IMR-90 (cell line): ENCODE data around the gene SLC22A6. TPM values are rescaled to one million over a fixed set of nuclear protein-coding genes. Genes with fewer than 3 reads are reported as not detected.
A peak's percentile ranks its signal among the peaks of the same experiment; 100 is the strongest.

Experiments used
- ATAC-seq: fragments of 200-7000 bp; cut with Tn5 transposase; 2 replicates; pipeline ENCODE4 v1.9.1; 2020; ENCODE audit warnings: low read depth, mild to moderate bottlenecking, moderate library complexity
- BruUV-seq: library from RNA; stranded (reverse); fragments of 400-500 nt; replicated peaks from 2 replicates; lab custom pipeline; 2021; lab: Mats Ljungman, UMichigan
- CTCF ChIA-PET: fragments of 300-600 bp; formaldehyde crosslinking; extraction: SDS; loops from one replicate; lab custom pipeline; 2021; ENCODE audit warnings: antibody characterized with exemption; lab: Yijun Ruan, JAX
- POLR2A ChIA-PET: fragments of 300-600 bp; sonication (Branson Sonifier 250); formaldehyde crosslinking; loops from one replicate; lab custom pipeline; 2022; ENCODE audit warnings: antibody characterized with exemption; ENCODE audit not compliant: unreplicated experiment; lab: Charles Lee
- DNase-seq: peaks from one replicate; pipeline ENCODE4 v3.0.0; 2013
- H2AFZ ChIP-seq: replicated peaks from 2 replicates; pipeline ENCODE3; 2013; ENCODE audit warnings: low read length, mild to moderate bottlenecking; ENCODE audit not compliant: poor library complexity
- H2AK5ac ChIP-seq: 2 replicates; pipeline ENCODE4 v1.6.1; 2013; ENCODE audit warnings: low read depth, low read length, inconsistent platforms
- H2AK9ac ChIP-seq: replicated peaks from 2 replicates; pipeline ENCODE3; 2013; ENCODE audit warnings: mild to moderate bottlenecking, low read depth, low read length, moderate library complexity; ENCODE audit not compliant: poor library complexity
- H2BK120ac ChIP-seq: 2 replicates; pipeline ENCODE4 v1.6.1; 2013; ENCODE audit warnings: low read depth, low read length, inconsistent platforms
- H2BK15ac ChIP-seq: 3 replicates; pipeline ENCODE4 v1.6.1; 2013; ENCODE audit warnings: low read depth, low read length, inconsistent platforms
- H2BK20ac ChIP-seq: 2 replicates; pipeline ENCODE4 v1.6.1; 2013; ENCODE audit warnings: low read depth, mild to moderate bottlenecking, inconsistent platforms, low read length, moderate library complexity
- H2BK5ac ChIP-seq: 2 replicates; pipeline ENCODE4 v1.6.1; 2013; ENCODE audit warnings: mild to moderate bottlenecking, low read depth, low read length, inconsistent platforms; ENCODE audit not compliant: poor library complexity, severe bottlenecking
- H3K14ac ChIP-seq: replicated peaks from 2 replicates; pipeline ENCODE4 v1.6.1; 2013; ENCODE audit warnings: low read depth, low read length, inconsistent platforms
- H3K18ac ChIP-seq: 2 replicates; pipeline ENCODE4 v1.6.1; 2013; ENCODE audit warnings: low read depth, low read length, control low read depth
- H3K23ac ChIP-seq: 2 replicates; pipeline ENCODE4 v1.6.1; 2013; ENCODE audit warnings: low read depth, low read length, inconsistent platforms
- H3K27ac ChIP-seq: 2 replicates; pipeline ENCODE4 v1.5.1; 2013; ENCODE audit warnings: mild to moderate bottlenecking, control low read depth, low read length; ENCODE audit not compliant: insufficient read depth
- H3K27me3 ChIP-seq: 2 replicates; pipeline ENCODE4 v1.6.1; 2013; ENCODE audit warnings: low read length; ENCODE audit not compliant: control insufficient read depth, insufficient read depth
- H3K36me3 ChIP-seq: 2 replicates; pipeline ENCODE4 v1.6.1; 2013; ENCODE audit warnings: low read length, mixed read lengths; ENCODE audit not compliant: control insufficient read depth, insufficient read depth
- H3K4ac ChIP-seq: 2 replicates; pipeline ENCODE4 v1.6.1; 2013; ENCODE audit warnings: low read depth, low read length, inconsistent platforms
- H3K4me1 ChIP-seq: 2 replicates; pipeline ENCODE4 v1.6.1; 2013; ENCODE audit warnings: low read length, mixed read lengths; ENCODE audit not compliant: control insufficient read depth, insufficient read depth
- H3K4me2 ChIP-seq: 2 replicates; pipeline ENCODE4 v1.6.1; 2013; ENCODE audit warnings: low read depth, mild to moderate bottlenecking, control low read depth, low read length, moderate library complexity
- H3K4me3 ChIP-seq: 2 replicates; pipeline ENCODE4 v1.5.1; 2013; ENCODE audit warnings: low read depth, mild to moderate bottlenecking, control low read depth, low read length, moderate library complexity; ENCODE audit not compliant: insufficient read depth
- H3K56ac ChIP-seq: 2 replicates; pipeline ENCODE4 v1.6.1; 2013; ENCODE audit warnings: low read length, inconsistent platforms; ENCODE audit not compliant: insufficient read depth; ENCODE audit errors: extremely low read depth
- H3K79me1 ChIP-seq, 2 experiments: 2 replicates each; pipeline ENCODE4 v1.6.1; 2013; ENCODE audit warnings: low read length in 2 of 2, inconsistent platforms in 1 of 2, low read depth in 1 of 2
- H3K9ac ChIP-seq: 2 replicates; pipeline ENCODE4 v1.6.1; 2013; ENCODE audit warnings: low read depth, low read length, control low read depth
- H3K9me1 ChIP-seq: 2 replicates; pipeline ENCODE4 v1.6.1; 2013; ENCODE audit warnings: low read length, inconsistent platforms; ENCODE audit not compliant: insufficient read depth
- H3K9me3 ChIP-seq: 2 replicates; pipeline ENCODE4 v1.6.1; 2013; ENCODE audit warnings: low read length; ENCODE audit not compliant: control insufficient read depth, insufficient read depth
- H4K20me1 ChIP-seq: 2 replicates; pipeline ENCODE4 v1.6.1; 2013; ENCODE audit warnings: low read length, inconsistent platforms; ENCODE audit not compliant: insufficient read depth
- H4K5ac ChIP-seq: 2 replicates; pipeline ENCODE4 v1.6.1; 2013; ENCODE audit warnings: mild to moderate bottlenecking, low read depth, low read length, control low read depth
- H4K8ac ChIP-seq, 2 experiments: 2 replicates each; pipeline ENCODE4 v1.6.1; 2013; ENCODE audit warnings: low read depth in 2 of 2, low read length in 2 of 2, control low read depth in 1 of 2, inconsistent platforms in 1 of 2
- H4K91ac ChIP-seq: 2 replicates; pipeline ENCODE4 v1.6.1; 2013; ENCODE audit warnings: low read depth, low read length, inconsistent platforms; ENCODE audit not compliant: insufficient read depth
- MXI1 ChIP-seq: IDR thresholded peaks from 2 replicates; pipeline ENCODE4 v1.6.1; 2012; ENCODE audit warnings: low read depth, mild to moderate bottlenecking, low read length, moderate library complexity, borderline replicate concordance
- RAD21 ChIP-seq: IDR thresholded peaks from 2 replicates; pipeline ENCODE4 v1.6.1; 2012; ENCODE audit warnings: low read length, improper control_type of control experiment
- RCOR1 ChIP-seq: IDR thresholded peaks from 2 replicates; pipeline ENCODE4 v1.6.1; 2012; ENCODE audit warnings: mild to moderate bottlenecking, low read length, improper control_type of control experiment; ENCODE audit not compliant: insufficient replicate concordance
- WGBS, 2 experiments: methylation state at CpG; one replicate each; pipeline versions ENCODE4 v1.1.5 to v1.1.7; 2013; ENCODE audit warnings: missing lambda C conversion rate in 2 of 2; ENCODE audit not compliant: insufficient read length in 1 of 2; ENCODE audit errors: extremely low coverage in 2 of 2; 5-methylcytosine and 5-hydroxymethylcytosine counted together
- dilution Hi-C: fragments of 300-500 bp; cut with HindIII; formaldehyde crosslinking; loops from one replicate; pipeline ENCODE4 v1.14.3; 2018; ENCODE audit warnings: low sequenced_read_pairs; ENCODE audit not compliant: unreplicated experiment
- in situ Hi-C: fragments of 300-500 bp; cut with MboI; formaldehyde crosslinking; loops from 3 replicates; pipeline ENCODE4 v1.14.3; 2019; ENCODE audit warnings: low sequenced_read_pairs, inconsistent platforms, mixed read lengths
- intact Hi-C: fragments of 100-400 bp; cut with micrococcal nuclease; formaldehyde crosslinking; loops from 2 replicates; pipeline ENCODE4 v1.10.0; 2022
- polyA plus RNA-seq, 3 experiments: library from polyadenylated mRNA; depleted of rRNA; stranded (reverse); fragments of >200 nt; gene quantifications; 2 replicates each; pipeline ENCODE4 v1.2.3, GENCODE V29; 2012; ENCODE audit warnings: low replicate concordance in 1 of 3
- total RNA-seq: library from RNA; depleted of rRNA; stranded (reverse); fragments of >200 nt; gene quantifications from 2 replicates; pipeline ENCODE4 v1.2.3, GENCODE V29; 2012

Gene SLC22A6
- total and polyA plus RNA-seq, 2 of the 4 experiments (the other 2 are of a cell fraction) = not detected

DNA sequence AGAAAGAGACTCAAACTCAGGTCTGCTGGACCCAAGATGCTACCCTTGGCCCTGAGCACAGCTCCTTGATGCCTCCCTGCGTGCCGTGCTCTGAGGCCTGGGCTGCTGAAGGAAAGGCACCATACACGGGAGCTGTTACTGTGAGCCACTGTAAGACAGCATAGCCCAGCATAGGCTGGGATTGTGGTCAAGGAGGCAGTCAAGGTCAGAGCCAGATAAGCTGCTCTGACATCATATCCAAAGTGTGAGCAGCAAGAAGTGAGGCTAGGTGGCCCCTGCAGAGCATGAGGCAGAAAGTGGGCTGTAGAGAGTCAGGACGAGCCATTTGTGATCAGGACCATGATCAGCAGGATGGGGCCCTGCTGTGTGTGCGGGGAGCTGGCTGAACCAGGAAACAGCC is 23.2 kb upstream of the SLC22A6 start:
- Histone ChIP-seq H3K4me3 (no peak overlapping the region), H2BK15ac (no peak overlapping the region), H2AK9ac (no peak overlapping the region), H3K4me2 (no peak overlapping the region), H2BK20ac (no peak overlapping the region), H2BK120ac (no peak overlapping the region), H3K18ac (no peak overlapping the region), H4K8ac (no peak overlapping the region), H4K91ac (no peak overlapping the region), H3K14ac (no peak overlapping the region), H3K56ac (no peak overlapping the region), H3K23ac (no peak overlapping the region), H3K27ac (no peak overlapping the region), H2AFZ (peak overlapping the region; percentile 21), H3K4me1 (no peaks in the 10 kb centered on the region), H4K5ac (no peak overlapping the region), H3K9me1 (no peaks in the 10 kb centered on the region), H3K36me3 (no peaks in the 10 kb centered on the region), H2AK5ac (no peak overlapping the region), H3K27me3 (peaks cover 18% of the 10 kb centered on the region), H3K9me3 (no peaks in the 10 kb centered on the region), H3K4ac (no peak overlapping the region), H3K9ac (no peak overlapping the region), H2BK5ac (no peak overlapping the region), H3K79me1 (no peaks in the 10 kb centered on the region), H4K20me1 (no peaks in the 10 kb centered on the region)
- in situ Hi-C loops = no loop called here
- no TSS peak for BruUV-seq
- ChIA-PET POLR2A (no interaction called here), CTCF (interaction anchor here (1.0 to 1.2 kb wide), 2 partner anchors 16 to 105 kb away, joined by 4 read pairs; no protein-coding TSS in a partner anchor)
- no peak for ATAC-seq
- 47% methylated on average over 4 of the region's 5 CpGs; no CpG with 5 or more reads in 1 of the 2 experiments for WGBS, 2 experiments
- no peak for TF ChIP-seq MXI1
- TF ChIP-seq RAD21 = no peak
- no peak for TF ChIP-seq RCOR1
- intact Hi-C loops = no loop called here
- dilution Hi-C loops = no loop called here
- DNase-seq = no peak
